Lower leg skin (tissue), 3 donors: ENCODE data around the gene KCNV2.

Experiments used
- CTCF ChIP-seq, 3 donors: fragments of 450-650 bp; IDR thresholded peaks; one replicate each; pipeline ENCODE4 v1.5.1; 2016; ENCODE audit warnings: antibody characterized with exemption in 3 of 3, mild to moderate bottlenecking in 3 of 3, moderate library complexity in 2 of 3
- POLR2A ChIP-seq, 2 donors: fragments of 450-650 bp; IDR thresholded peaks; one replicate each; pipeline ENCODE4 v1.6.1; 2016 to 2017; ENCODE audit warnings: antibody characterized with exemption in 2 of 2, mild to moderate bottlenecking in 1 of 2, moderate library complexity in 1 of 2

GRCh38 chr9:2758898-2759510, 41.7 kb downstream of the KCNV2 start:
- TF ChIP-seq CTCF (IDR thresholded peaks at IDR 0.05) (no peak), POLR2A (IDR thresholded peaks at IDR 0.05) (no peak)
